Parathyroid adenoma (tissue), 2 donors: ENCODE measurements around the gene SLC26A11.

ENCODE experiments used
- H2AFZ ChIP-seq: fragments of 300-600 bp; sonication (generic); one replicate; pipeline ENCODE4 v1.7.0; 2017; ENCODE audit warnings: antibody characterized with exemption, mild to moderate bottlenecking
- H3K27ac ChIP-seq: fragments of 300-600 bp; sonication (generic); one replicate; pipeline ENCODE4 v1.7.0; 2017
- H3K27me3 ChIP-seq: fragments of 300-600 bp; sonication (generic); one replicate; pipeline ENCODE4 v1.7.0; 2017; ENCODE audit warnings: low read length; ENCODE audit not compliant: control insufficient read depth, insufficient read depth
- H3K36me3 ChIP-seq: fragments of 300-600 bp; sonication (generic); one replicate; pipeline ENCODE4 v1.7.0; 2017; ENCODE audit warnings: low read length; ENCODE audit not compliant: control insufficient read depth, insufficient read depth
- H3K4me1 ChIP-seq: fragments of 300-600 bp; sonication (generic); one replicate; pipeline ENCODE4 v1.7.0; 2017; ENCODE audit warnings: control low read depth
- H3K4me2 ChIP-seq: fragments of 300-600 bp; sonication (generic); one replicate; pipeline ENCODE4 v1.7.0; 2017; ENCODE audit warnings: low read length
- H3K4me3 ChIP-seq: fragments of 300-600 bp; sonication (generic); one replicate; pipeline ENCODE4 v1.7.0; 2017; ENCODE audit warnings: low read depth, low read length
- H3K79me2 ChIP-seq: fragments of 300-600 bp; sonication (generic); one replicate; pipeline ENCODE4 v1.7.0; 2017; ENCODE audit warnings: control low read depth
- H3K9ac ChIP-seq: fragments of 300-600 bp; sonication (generic); one replicate; pipeline ENCODE4 v1.7.0; 2017; ENCODE audit warnings: mild to moderate bottlenecking
- H3K9me3 ChIP-seq: fragments of 300-600 bp; sonication (generic); one replicate; pipeline ENCODE4 v1.7.0; 2017; ENCODE audit warnings: low read length; ENCODE audit not compliant: control insufficient read depth
- CTCF ChIP-seq: fragments of 300-600 bp; sonication (generic); IDR thresholded peaks from one replicate; pipeline ENCODE4 v1.7.0; 2017; ENCODE audit warnings: antibody characterized with exemption, mild to moderate bottlenecking
- donor health status: primary hyperparathyroidism.

SLC26A11 gene

GRCh38 chr17:80251966-80252365 is 31.7 kb downstream of the SLC26A11 start:
- Histone ChIP-seq H3K9ac (no peak overlapping the region), H3K4me3 (no peak overlapping the region), H3K27ac (no peak overlapping the region), H3K79me2 (no peaks in the 10 kb centered on the region), H3K27me3 (no peaks in the 10 kb centered on the region), H3K9me3 (no peaks in the 10 kb centered on the region), H3K36me3 (no peaks in the 10 kb centered on the region), H2AFZ (no peak overlapping the region), H3K4me2 (no peak overlapping the region), H3K4me1 (peaks cover 34% of the 10 kb centered on the region)
- no peak for TF ChIP-seq CTCF

- Histone ChIP-seq H3K4me1 (peaks cover 35% of the 10 kb centered on the region), H3K27me3 (no peaks in the 10 kb centered on the region), H3K9me3 (no peaks in the 10 kb centered on the region), H3K36me3 (no peaks in the 10 kb centered on the region), H2AFZ (peak overlapping the region; percentile 52), H3K79me2 (no peaks in the 10 kb centered on the region), H3K4me3 (peak overlapping the region; percentile 4), H3K27ac (peak overlapping the region; percentile 100), H3K9ac (no peak overlapping the region), H3K4me2 (peak overlapping the region; percentile 25)
- TF ChIP-seq CTCF, result peak; percentile 87
Observed at GRCh38 chr17:80252871-80253270, 32.6 kb downstream of the SLC26A11 start.

- Histone ChIP-seq H3K4me2 (peak overlapping the region; percentile 25), H3K36me3 (no peaks in the 10 kb centered on the region), H3K9ac (peak overlapping the region; percentile 80), H2AFZ (peak overlapping the region; percentile 53), H3K9me3 (no peaks in the 10 kb centered on the region), H3K27ac (peak overlapping the region; percentile 100), H3K79me2 (no peaks in the 10 kb centered on the region), H3K4me3 (peak overlapping the region; percentile 48), H3K4me1 (peaks cover 41% of the 10 kb centered on the region), H3K27me3 (no peaks in the 10 kb centered on the region)
- no peak for TF ChIP-seq CTCF
Observed at GRCh38 chr17:80253631-80254395, 33.6 kb downstream of the SLC26A11 start.

- Histone ChIP-seq H3K27ac (peak overlapping the region; percentile 100), H3K27me3 (no peaks in the 10 kb centered on the region), H3K9me3 (no peaks in the 10 kb centered on the region), H3K4me1 (peaks cover 49% of the 10 kb centered on the region), H3K9ac (peak overlapping the region; percentile 80), H3K4me2 (peak overlapping the region; percentile 59), H3K79me2 (no peaks in the 10 kb centered on the region), H3K4me3 (peak overlapping the region; percentile 48), H3K36me3 (no peaks in the 10 kb centered on the region), H2AFZ (peak overlapping the region; percentile 53)
- peak; percentile 18 for TF ChIP-seq CTCF
Observed at GRCh38 chr17:80254396-80255251, 34.4 kb downstream of the SLC26A11 start.
